Measurements from ENCODE around the gene HOXC6. TPM values are rescaled to one million over a fixed set of nuclear protein-coding genes. Genes with fewer than 3 reads are reported as not detected.

The HOXC6 gene
- polyA plus RNA-seq, 1 experiment = 0.02 TPM

GRCh38 chr12:54012631-54013409 is 15.4 kb upstream of the HOXC6 start:
- H3K9me3 ChIP-seq (ENCODE audit: control insufficient read depth, insufficient read depth, low read length) = peaks cover 3% of the 10 kb centered on the region; the same call in 1 of the 2 replicates
- peaks cover 93% of the 10 kb centered on the region for H3K27me3 ChIP-seq (ENCODE audit: control insufficient read depth, insufficient read depth, low read length)
- H3K4me3 ChIP-seq (ENCODE audit: low read depth, low read length) = no peak overlapping the region
- CTCF ChIA-PET = interaction anchor here (1.3 kb wide), 1 partner anchor 202 kb away, joined by 5 read pairs; no protein-coding TSS in a partner anchor
- no peak overlapping the region for H3K27ac ChIP-seq (ENCODE audit: low read depth, low read length)
- POLR2A ChIA-PET = no interaction called here
- DNase-seq (ENCODE audit: low read depth, low spot score) = no peak
- TF ChIP-seq CTCF (IDR thresholded peaks at IDR 0.05; ENCODE audit: low read depth, low read length) = no peak

DNA sequence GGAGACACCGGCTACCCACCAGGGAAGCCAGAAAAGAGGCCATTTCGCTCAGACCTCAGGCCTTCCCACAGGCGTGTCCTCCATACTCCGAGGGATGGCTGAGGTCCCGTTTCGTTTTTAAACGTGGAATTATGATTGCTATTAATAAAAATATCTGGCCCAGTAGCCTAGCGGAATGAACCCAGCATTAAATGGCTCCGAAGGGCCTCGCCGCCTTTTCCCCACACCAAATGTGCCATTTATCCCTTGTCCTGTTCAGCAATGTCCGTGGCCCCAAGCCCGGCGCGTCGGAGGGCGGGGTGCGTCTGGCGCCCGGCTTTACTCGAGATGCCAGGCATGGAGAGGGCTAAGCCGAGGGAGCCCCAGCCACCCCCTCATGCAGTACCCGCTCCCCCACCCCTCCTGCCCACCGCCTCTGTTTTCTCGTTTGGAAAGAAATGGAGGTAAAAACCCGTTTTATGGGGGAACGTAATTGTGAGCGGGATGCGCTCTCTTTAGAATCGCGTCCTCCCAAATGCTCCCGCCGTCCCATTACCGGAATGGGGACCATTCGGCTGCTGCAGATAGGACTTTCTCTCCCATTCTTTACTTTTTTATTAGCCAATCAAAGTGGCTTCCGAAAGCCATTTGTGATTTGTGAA is 13.7 kb upstream of the HOXC6 start:
- DNase-seq (ENCODE audit: low read depth, low spot score) = no peak
- Histone ChIP-seq H3K27me3 (ENCODE audit: control insufficient read depth, insufficient read depth, low read length) (peaks cover 97% of the 10 kb centered on the region), H3K4me3 (ENCODE audit: low read depth, low read length) (no peak overlapping the region), H3K27ac (ENCODE audit: low read depth, low read length) (no peak overlapping the region), H3K9me3 (ENCODE audit: control insufficient read depth, insufficient read depth, low read length) (peaks cover 11% of the 10 kb centered on the region; the same call in 1 of the 2 replicates)
- ChIA-PET CTCF (interaction anchor here (0.9 to 1.0 kb wide), 2 partner anchors 9 to 311 kb away, joined by 3 read pairs; partner anchors contain the start of gene COPZ1), POLR2A (no interaction called here)
- no peak for TF ChIP-seq CTCF (IDR thresholded peaks at IDR 0.05; ENCODE audit: low read depth, low read length)

- Histone ChIP-seq H3K27ac (ENCODE audit: low read depth, low read length) (no peak overlapping the region), H3K4me3 (ENCODE audit: low read depth, low read length) (no peak overlapping the region), H3K27me3 (ENCODE audit: control insufficient read depth, insufficient read depth, low read length) (peaks cover 97% of the 10 kb centered on the region), H3K9me3 (ENCODE audit: control insufficient read depth, insufficient read depth, low read length) (peaks cover 12% of the 10 kb centered on the region; the same call in 1 of the 2 replicates)
- POLR2A ChIA-PET = no interaction called here
- CTCF ChIA-PET = interaction anchor here (0.7 to 1.0 kb wide), 3 partner anchors 10 to 479 kb away, joined by 3 read pairs; partner anchors contain the start of gene COPZ1
- TF ChIP-seq CTCF (IDR thresholded peaks at IDR 0.05; ENCODE audit: low read depth, low read length) = no peak
- no peak for DNase-seq (ENCODE audit: low read depth, low spot score)
These were observed 13.0 kb upstream of the HOXC6 start for GRCh38 chr12:54015018-54015931.

GRCh38 chr12:54016051-54016450 is 12.2 kb upstream of the HOXC6 start:
- CTCF ChIA-PET = interaction anchor here (0.5 to 0.9 kb wide), 2 partner anchors 185 to 355 kb away, joined by 3 to 4 read pairs; no protein-coding TSS in a partner anchor
- H3K27me3 ChIP-seq (ENCODE audit: control insufficient read depth, insufficient read depth, low read length) = peaks cover 97% of the 10 kb centered on the region
- no peak for DNase-seq (ENCODE audit: low read depth, low spot score)
- peaks cover 12% of the 10 kb centered on the region; the same call in 1 of the 2 replicates for H3K9me3 ChIP-seq (ENCODE audit: control insufficient read depth, insufficient read depth, low read length)
- POLR2A ChIA-PET = interaction anchor here (0.6 kb wide), 1 partner anchor 176 kb away, joined by 4 read pairs; no protein-coding TSS in a partner anchor
- H3K4me3 ChIP-seq (ENCODE audit: low read depth, low read length) = no peak overlapping the region
- no peak overlapping the region for H3K27ac ChIP-seq (ENCODE audit: low read depth, low read length)
- TF ChIP-seq CTCF (IDR thresholded peaks at IDR 0.05; ENCODE audit: low read depth, low read length) = no peak

Measured in AG04450 (cell line).